Liver (tissue), 3 donors: Measurements from ENCODE around the gene APBB1.

Experiments
- CTCF ChIP-seq: fragments of 150-350 bp; IDR thresholded peaks from 2 replicates; pipeline ENCODE4 v1.5.1; 2017; ENCODE audit warnings: improper control_type of control experiment, low read depth, low read length; ENCODE audit not compliant: missing input control
- MAX ChIP-seq: IDR thresholded peaks from 2 replicates; pipeline ENCODE4 v1.6.1; 2016; ENCODE audit warnings: antibody characterized with exemption
- NR2F2 ChIP-seq: IDR thresholded peaks from 2 replicates; pipeline ENCODE4 v1.6.1; 2016; ENCODE audit warnings: antibody characterized with exemption
- RAD21 ChIP-seq, 2 donors: IDR thresholded peaks; 2 replicates each; pipeline ENCODE4 v1.6.1; 2016; ENCODE audit warnings: antibody characterized with exemption in 2 of 2, mild to moderate bottlenecking in 2 of 2
- REST ChIP-seq: IDR thresholded peaks from 2 replicates; pipeline ENCODE4 v1.6.1; 2016; ENCODE audit warnings: antibody characterized with exemption, mild to moderate bottlenecking
- TAF1 ChIP-seq: conservative IDR thresholded peaks from 2 replicates; pipeline ENCODE4 v1.6.1; 2016; ENCODE audit warnings: antibody characterized with exemption, mild to moderate bottlenecking
- donor health status: healthy.
- donor health status: healthy.

- no peak for TF ChIP-seq CTCF
- TF ChIP-seq RAD21 (IDR thresholded peaks at IDR 0.05): no peak
- TF ChIP-seq NR2F2: no peak
- TF ChIP-seq REST: no peak
- TF ChIP-seq MAX: no peak
- TF ChIP-seq TAF1: no peak
Observed at GRCh38 chr11:6405846-6406245, 13.0 kb downstream of the APBB1 start.
